HG03575 (cell line): ENCODE data around the gene ABCA8.
"Not testable (repeated sequence)": the region's sequence is repeated elsewhere in the genome, so short reads cannot be mapped to it uniquely, and the experiment has no call there.

Source experiments
- ATAC-seq: cut with Tn5 transposase; IDR thresholded peaks from one replicate; pipeline ENCODE4 v1.9.1; 2021; ENCODE audit not compliant: unreplicated experiment, insufficient number of reproducible peaks, low FRiP score; ENCODE audit errors: extremely low read depth

ABCA8 gene

DNA sequence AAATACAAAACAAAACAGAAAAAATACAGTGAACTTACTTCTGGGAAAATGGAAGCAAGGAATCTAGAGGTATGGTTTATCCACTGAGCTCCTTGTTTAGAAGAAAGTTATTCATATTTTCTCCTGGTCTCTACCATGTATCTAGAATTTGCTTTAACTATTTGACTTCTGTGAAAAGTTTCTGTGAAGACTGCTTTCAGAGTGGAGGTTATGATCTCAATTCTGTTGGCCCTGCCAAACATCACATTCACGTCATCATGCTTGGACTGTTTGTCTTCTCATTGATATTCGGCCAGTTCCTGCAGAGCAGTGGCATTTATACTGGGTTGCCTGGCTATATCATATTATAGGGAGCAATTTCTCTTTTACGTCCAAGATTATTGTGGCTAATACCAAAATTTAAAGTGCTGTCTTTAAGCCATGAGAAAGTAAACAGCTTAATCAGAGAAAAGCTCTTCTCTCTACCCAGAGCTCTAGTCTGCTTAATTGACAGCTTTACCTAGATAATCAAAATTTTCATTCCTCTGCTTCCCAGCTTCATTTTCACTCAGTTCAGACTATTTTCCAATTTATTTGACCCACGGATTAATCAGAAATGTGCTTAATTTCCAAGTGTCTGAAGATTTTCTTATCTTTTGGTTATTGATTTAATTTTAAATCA lies at the start of gene ABCA8:
ABCA8 (minus strand) TSS at position 212 of the 661 bp plus-strand sequence. CDS start 13,358 bp downstream, outside the sequence.
- ATAC-seq = no peak

GRCh38 chr17:69004759-69005158 lies 49.6 kb upstream of the ABCA8 start:
- ATAC-seq = not testable (repeated sequence)

- not testable (repeated sequence) for ATAC-seq
These were observed 44.6 kb upstream of the ABCA8 start for GRCh38 chr17:68999743-69000142.

- ATAC-seq = no peak
These were observed 37.9 kb upstream of the ABCA8 start for GRCh38 chr17:68993112-68993511.

- no peak for ATAC-seq
These were observed 32.8 kb upstream of the ABCA8 start for GRCh38 chr17:68987966-68988365.

DNA sequence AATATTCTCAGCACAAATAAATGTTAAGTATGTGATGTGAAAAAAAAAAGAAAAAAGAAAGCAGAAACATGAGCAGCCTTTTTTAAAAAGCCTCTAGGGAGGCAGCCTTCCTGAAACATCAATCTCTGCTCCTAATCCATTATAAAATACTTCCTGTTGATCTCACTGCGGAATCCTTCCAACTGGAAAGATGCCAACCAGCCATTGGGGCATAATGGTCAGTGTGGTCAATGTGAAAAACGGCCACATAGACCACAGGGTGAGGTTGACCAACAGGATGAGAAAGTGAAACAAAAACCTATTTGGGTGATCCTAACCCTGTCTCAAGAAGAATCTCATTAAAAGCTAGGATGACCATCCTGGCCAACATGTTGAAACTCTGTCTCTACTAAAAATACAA lies 26.1 kb upstream of the ABCA8 start:
- no peak for ATAC-seq

DNA sequence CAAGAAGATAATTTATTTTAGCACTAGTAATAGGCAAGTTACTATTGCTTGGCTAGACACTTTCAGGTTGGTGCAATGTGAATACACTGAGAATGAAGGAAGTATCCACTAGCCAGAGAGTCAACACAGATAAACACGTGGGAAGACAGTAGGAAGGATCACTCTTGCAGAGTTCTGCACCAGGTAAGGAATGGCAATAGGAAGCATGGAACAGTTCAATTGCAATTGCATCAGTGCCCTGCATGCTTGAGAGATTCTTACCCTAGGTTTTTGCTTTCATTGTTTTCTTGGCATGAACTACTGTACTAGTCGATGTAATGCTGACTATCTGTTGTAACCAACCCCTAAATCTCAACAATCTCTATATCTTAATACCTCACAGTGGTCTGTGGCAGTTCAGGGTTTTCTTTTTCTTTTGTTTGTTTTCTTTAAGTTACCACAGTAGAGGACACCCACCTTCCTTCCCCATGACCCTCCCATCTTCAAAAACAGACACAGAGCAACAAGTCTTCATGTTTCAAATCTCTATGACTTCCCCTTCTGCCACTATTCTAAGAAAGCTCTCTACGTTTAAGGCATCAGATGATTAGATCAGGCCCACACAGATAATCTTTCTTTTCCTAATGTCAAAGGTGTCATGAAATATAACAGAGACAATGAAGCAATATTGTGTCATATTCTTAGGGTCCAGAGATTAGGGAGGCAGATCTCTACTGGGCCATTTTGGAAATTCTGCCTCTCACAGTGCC lies 18.1 kb upstream of the ABCA8 start:
- ATAC-seq = no peak

DNA sequence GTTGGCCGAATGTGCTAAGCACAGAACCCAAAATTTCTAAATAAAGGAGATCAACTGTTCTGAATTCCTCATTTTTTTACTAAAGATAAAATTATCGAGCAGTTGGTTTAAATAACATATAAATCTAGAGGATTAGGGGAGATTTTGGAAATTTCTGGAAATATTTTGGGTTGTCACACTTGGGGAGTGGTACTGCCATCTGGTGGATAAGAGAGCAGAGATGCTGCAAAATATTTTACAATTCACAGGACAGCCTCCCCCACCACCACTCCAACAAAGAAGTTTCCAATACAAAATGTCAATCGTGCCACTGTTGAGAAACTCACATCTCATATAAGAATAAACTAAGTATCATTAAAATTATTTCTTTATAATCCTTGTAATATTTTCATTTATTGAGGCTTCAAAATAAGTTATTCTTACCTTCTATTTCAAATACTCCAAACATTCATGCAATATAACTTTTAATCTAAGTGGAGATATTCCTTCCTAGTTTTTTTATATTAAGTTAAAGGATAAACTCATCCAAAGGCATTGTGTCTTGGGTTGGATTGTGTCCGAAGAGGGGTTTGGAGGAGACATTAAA lies 17.0 kb upstream of the ABCA8 start:
- ATAC-seq = no peak

DNA sequence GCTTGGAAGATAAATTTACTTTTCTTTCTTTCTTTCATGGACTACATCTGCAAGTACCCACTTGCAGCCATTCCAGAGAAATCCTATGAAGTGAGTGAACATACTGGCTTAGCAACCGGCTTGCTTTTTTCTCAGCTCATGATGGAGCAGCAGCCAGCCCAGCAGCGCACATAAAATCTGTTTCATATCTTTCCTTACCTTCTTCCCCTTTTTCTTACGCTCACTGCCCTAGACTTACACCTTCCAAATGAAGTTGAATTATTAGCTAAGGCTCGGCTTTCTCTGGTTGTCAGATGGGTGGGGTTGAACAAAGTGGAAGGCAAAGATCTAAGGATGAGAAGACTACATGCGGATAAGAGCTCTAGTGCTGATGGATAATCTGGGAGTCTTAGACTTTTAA lies 13.9 kb upstream of the ABCA8 start:
- no peak for ATAC-seq

DNA sequence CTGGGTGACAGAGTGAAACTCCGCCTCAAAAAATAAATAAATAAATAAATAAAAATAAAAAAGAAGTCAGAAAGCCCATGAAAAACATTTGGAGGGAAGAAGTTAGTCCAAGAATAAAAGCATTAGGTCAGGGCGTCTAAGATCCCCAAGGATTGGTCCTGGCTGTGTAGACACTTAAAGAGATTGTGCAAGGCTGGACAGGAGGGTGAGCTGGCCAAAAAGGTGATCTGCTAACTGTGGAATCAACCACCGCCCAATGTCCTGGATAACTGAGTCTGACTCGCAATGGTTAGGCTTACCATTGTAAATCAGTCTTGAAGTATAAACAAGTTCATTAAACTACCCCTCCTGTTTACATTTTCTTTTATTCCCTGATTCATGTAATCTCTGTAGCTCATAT lies 8.8 kb upstream of the ABCA8 start:
- no peak for ATAC-seq

DNA sequence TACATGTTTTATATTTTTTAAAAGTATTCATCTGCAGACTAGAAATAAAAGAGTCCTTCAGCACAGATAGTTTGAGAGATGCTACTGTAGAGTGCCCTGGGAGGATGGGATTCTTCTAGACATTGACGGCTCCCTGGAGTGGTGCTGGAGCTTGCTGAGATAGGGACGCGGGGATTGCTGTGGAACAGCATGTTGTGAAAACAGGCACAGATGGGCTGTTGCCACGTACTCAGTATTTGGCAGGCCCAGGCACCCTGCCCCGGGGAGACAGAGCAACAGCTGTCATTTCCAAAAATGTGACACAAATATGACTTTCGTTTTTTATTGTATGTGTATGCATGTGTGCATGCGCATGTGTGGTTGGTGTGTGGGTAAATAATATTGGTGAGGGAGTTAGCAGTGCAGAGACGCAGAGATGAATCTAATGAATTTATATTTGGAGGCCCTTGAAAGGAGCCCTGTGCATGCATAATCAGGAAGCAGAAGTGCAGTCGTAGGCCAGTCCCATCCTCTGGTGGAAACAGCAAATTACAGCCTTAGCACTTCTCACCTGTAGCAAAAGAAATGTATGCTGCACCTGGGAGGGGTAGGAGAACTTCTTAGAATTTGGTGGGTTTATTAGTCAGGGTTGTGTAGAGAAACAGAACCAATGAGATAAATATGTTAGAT lies 6.2 kb upstream of the ABCA8 start:
- ATAC-seq = no peak

DNA sequence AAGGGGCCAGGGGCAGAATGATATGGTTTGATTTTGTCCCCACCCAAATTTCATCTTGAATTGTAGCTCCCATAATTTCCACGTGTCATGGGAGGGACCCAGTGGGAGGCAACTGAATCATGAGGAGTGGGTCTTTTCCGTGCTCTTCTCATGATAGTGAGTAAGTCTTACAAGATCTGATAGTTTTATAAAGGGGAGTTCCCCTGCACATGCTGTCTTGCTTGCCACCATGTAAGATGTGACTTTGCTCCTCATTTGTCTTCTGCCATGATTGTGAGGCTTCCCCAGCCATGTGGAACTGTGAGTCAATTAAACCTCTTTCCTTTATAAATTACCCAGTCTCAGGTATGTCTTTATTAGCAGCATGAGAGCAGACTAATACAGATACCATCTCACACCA lies 3.9 kb upstream of the ABCA8 start:
- not testable (repeated sequence) for ATAC-seq

DNA sequence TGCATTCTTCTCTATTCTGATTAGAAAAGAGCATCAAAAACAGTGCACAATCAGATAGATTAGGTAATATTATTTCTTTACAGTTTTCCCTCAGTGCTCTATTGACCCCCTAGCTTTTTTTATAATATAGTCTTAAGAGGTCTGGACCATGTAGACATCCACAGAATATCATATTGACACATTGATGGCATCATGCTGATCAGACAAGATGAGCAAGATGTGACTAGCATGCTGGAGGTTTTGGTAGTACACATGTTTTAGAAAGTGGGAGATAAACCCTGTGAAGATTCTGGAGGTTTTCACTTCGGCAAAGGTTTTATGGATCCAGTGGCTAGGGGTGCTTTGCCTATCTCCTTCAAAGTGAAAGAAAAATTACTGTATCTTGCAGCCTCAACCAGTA lies 2.8 kb upstream of the ABCA8 start:
- ATAC-seq = no peak

- no peak for ATAC-seq
These were observed 871 bp downstream of the ABCA8 start for GRCh38 chr17:68954146-68954896.

DNA sequence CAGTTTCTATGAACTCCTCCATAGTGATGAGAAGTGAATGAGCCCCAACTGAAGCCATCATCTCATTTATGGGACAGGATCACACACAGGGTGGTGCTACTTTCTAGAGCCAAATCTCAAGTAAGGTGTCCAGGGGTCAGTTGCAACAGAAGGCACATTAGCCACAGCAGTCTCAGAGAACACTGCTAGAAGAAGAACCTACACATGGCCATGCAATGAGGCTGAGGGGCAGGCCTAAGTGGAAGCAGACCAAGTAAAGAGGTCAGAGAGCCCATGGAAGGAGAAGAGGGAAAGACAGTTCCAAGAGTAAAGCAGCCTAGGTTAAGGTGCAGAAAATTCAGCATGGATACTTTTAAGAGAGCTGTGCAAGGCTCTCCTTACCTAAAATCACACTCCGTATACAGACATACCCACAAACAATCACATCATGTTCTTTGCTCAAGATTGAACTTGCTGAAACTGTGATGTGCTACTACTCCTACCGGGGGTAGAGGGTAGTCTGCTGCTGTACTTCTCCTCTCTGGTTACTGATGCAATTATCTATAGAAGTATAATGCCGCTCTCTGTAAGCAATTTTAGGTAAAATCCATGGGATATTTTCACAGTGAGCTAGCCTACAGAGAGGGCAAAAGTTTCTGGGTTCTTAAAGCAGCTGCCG lies 1.7 kb downstream of the ABCA8 start:
- no peak for ATAC-seq

DNA sequence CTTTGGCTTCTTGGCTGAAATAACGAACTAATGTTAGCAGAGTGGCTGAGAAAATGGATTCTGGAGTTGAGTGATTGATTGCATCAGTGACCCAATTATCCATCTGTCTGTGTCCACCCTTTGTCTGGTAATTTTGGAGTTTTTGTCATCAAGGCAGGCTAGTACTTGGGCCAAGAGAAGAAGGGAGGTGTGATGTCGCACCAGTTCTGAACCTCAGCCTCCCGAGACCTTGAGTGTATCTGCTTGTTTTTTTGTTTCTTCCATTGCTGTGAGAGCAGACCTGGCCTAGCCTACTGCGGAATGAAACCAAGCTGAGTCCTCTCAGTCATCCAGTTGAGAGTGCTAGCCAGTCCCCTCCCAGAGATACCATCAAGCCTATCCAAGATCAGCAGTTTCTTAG lies 4.5 kb downstream of the ABCA8 start:
- no peak for ATAC-seq

- not testable (repeated sequence) for ATAC-seq
These were observed 7.3 kb downstream of the ABCA8 start for GRCh38 chr17:68947868-68948267.

- ATAC-seq = no peak
These were observed 10.7 kb downstream of the ABCA8 start for GRCh38 chr17:68944435-68945035.
